C4-2B (cell line): Measurements from ENCODE around the gene SLIT3.

ENCODE experiments used
- ZFX ChIP-seq: fragments of 450-650 bp; IDR thresholded peaks from 2 replicates; pipeline ENCODE4 v1.6.1; 2017
- TF ChIP-seq, protein P1 (sequence below): fragments of 450-650 bp; conservative IDR thresholded peaks from 2 replicates; pipeline ENCODE4 v1.5.1; 2017; ENCODE audit warnings: mild to moderate bottlenecking

DNA sequence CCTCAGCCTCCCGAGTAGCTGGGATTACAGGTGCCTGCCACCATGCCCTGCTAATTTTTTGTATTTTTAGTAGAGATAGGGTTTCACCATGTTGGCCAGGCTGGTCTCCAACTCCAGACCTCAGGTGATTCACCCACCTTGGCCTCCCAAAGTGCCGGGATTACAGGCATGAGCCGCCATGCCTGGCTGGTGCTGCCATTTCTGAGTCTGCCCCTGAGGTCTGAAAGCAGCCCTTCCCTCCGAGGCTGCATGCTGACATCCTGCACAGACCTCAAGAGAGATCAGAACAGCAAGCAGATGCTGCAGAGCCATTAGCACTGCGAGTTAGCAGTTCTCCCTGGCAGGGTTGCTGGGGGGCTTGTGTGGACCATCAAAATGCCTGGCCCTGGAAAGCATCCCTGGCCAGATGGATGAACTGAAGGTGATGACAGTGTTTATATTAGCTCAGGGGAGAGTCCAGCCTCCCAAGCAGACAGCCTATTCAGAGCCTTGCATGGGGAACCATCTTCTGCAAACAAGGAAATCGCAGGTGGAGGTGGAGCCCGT is 545.3 kb downstream of the SLIT3 start:
- TF ChIP-seq, protein P1, sequence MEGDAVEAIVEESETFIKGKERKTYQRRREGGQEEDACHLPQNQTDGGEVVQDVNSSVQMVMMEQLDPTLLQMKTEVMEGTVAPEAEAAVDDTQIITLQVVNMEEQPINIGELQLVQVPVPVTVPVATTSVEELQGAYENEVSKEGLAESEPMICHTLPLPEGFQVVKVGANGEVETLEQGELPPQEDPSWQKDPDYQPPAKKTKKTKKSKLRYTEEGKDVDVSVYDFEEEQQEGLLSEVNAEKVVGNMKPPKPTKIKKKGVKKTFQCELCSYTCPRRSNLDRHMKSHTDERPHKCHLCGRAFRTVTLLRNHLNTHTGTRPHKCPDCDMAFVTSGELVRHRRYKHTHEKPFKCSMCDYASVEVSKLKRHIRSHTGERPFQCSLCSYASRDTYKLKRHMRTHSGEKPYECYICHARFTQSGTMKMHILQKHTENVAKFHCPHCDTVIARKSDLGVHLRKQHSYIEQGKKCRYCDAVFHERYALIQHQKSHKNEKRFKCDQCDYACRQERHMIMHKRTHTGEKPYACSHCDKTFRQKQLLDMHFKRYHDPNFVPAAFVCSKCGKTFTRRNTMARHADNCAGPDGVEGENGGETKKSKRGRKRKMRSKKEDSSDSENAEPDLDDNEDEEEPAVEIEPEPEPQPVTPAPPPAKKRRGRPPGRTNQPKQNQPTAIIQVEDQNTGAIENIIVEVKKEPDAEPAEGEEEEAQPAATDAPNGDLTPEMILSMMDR, result no peak
- TF ChIP-seq ZFX, result no peak
